HCT116 (cell line): ENCODE results near the gene GABBR2. TPM values are rescaled to one million over a fixed set of nuclear protein-coding genes. Genes with fewer than 3 reads are reported as not detected.

Source experiments
- ATAC-seq: fragments of 200-7000 bp; cut with Tn5 transposase; 2 replicates; pipeline ENCODE4 v1.9.1; 2020; ENCODE audit warnings: mild to moderate bottlenecking, moderate library complexity
- BruUV-seq: library from RNA; stranded (reverse); fragments of 400-500 nt; replicated peaks from 2 replicates; lab custom pipeline; 2021; lab: Mats Ljungman, UMichigan
- CTCF ChIA-PET: fragments of 300-600 bp; sonication (Branson Sonifier 250); formaldehyde crosslinking; loops from one replicate; lab custom pipeline; 2021; ENCODE audit warnings: antibody characterized with exemption; lab: Charles Lee
- POLR2A ChIA-PET: fragments of 300-600, 350-600 bp; sonication (Branson Sonifier 250); formaldehyde crosslinking; loops from one replicate; lab custom pipeline; 2021; ENCODE audit warnings: antibody characterized with exemption; lab: Charles Lee
- RAD21 ChIA-PET, 2 experiments: fragments of 300-600 bp; sonication (Branson Sonifier 250); formaldehyde crosslinking; loops; one replicate each; lab custom pipeline; 2023; ENCODE audit warnings: low total read pairs in 2 of 2; ENCODE audit not compliant: uncharacterized antibody in 2 of 2, unreplicated experiment in 2 of 2, low non-redundant PET in 1 of 2; lab: Charles Lee
- DNase-seq: peaks from one replicate; pipeline ENCODE4 v3.0.0-alpha.2; 2010; ENCODE audit warnings: low read depth, low spot score
- H2AFZ ChIP-seq: fragments of 200-600 bp; shearing (Covaris generic), sonication (generic); 2 replicates; pipeline ENCODE4 v1.6.1; 2017; ENCODE audit warnings: low read depth, mixed run types, mixed read lengths, antibody characterized with exemption, low read length; ENCODE audit not compliant: poor library complexity, severe bottlenecking
- H3K27ac ChIP-seq: 2 replicates; pipeline ENCODE4 v1.5.1; 2012; ENCODE audit warnings: low read depth, low read length
- H3K27me3 ChIP-seq: fragments of 200-600 bp; sonication (generic); 2 replicates; pipeline ENCODE4 v1.6.1; 2016; ENCODE audit warnings: mixed run types, low read length, mixed read lengths; ENCODE audit not compliant: insufficient read depth
- H3K36me3 ChIP-seq, 2 experiments: fragments of 200-500 bp in 1 of 2; fragments of 200-600 bp in 1 of 2; sonication (Bioruptor generic) in 1 of 2; sonication (generic) in 1 of 2; 2 replicates each; pipeline versions ENCODE4 v1.5.1 to v1.6.1; 2014 to 2016; ENCODE audit warnings: low read length in 2 of 2, inconsistent platforms in 1 of 2, mixed read lengths in 1 of 2, mixed run types in 1 of 2; ENCODE audit not compliant: insufficient read depth in 2 of 2, control insufficient read depth in 1 of 2
- H3K4me1 ChIP-seq, 2 experiments: fragments of 200-600 bp in 1 of 2; sonication (generic) in 1 of 2; 2 replicates each; pipeline versions ENCODE4 v1.5.1 to v1.6.1; 2012 to 2017; ENCODE audit warnings: low read length in 2 of 2, inconsistent platforms in 1 of 2, mild to moderate bottlenecking in 1 of 2, mixed read lengths in 1 of 2, mixed run types in 1 of 2, moderate library complexity in 1 of 2; ENCODE audit not compliant: insufficient read depth in 2 of 2, control insufficient read depth in 1 of 2
- H3K4me2 ChIP-seq: fragments of 200-600 bp; sonication (generic); 2 replicates; pipeline ENCODE4 v1.6.1; 2017; ENCODE audit warnings: mixed run types, low read length, mixed read lengths
- H3K4me3 ChIP-seq, 2 experiments: fragments of 200-600 bp in 1 of 2; sonication (generic) in 1 of 2; replicated peaks in 1 of 2; 2 replicates each; pipeline ENCODE4 v1.5.1; 2011 to 2016; ENCODE audit warnings: low read length in 2 of 2, control low read depth in 1 of 2, low read depth in 1 of 2, mild to moderate bottlenecking in 1 of 2, mixed read lengths in 1 of 2, mixed run types in 1 of 2
- H3K79me2 ChIP-seq: fragments of 200-600 bp; sonication (generic); 2 replicates; pipeline ENCODE4 v1.6.1; 2017; ENCODE audit warnings: mild to moderate bottlenecking, mixed run types, low read length, moderate library complexity, mixed read lengths; ENCODE audit not compliant: insufficient read depth
- H3K9ac ChIP-seq: fragments of 200-600 bp; sonication (generic); 2 replicates; pipeline ENCODE4 v1.6.1; 2016; ENCODE audit warnings: low read length, mixed read lengths
- H3K9me2 ChIP-seq: fragments of 200-600 bp; sonication (generic), shearing (Covaris generic); 2 replicates; pipeline ENCODE4 v1.6.1; 2017; ENCODE audit warnings: mixed run types, mild to moderate bottlenecking, moderate library complexity; ENCODE audit not compliant: insufficient read depth
- H3K9me3 ChIP-seq, 2 experiments: fragments of 200-500 bp in 1 of 2; fragments of 200-600 bp in 1 of 2; sonication (Bioruptor generic) in 1 of 2; sonication (generic) in 1 of 2; 2 replicates each; pipeline ENCODE4 v1.6.1; 2014 to 2017; ENCODE audit warnings: low read length in 2 of 2, mixed read lengths in 2 of 2, inconsistent platforms in 1 of 2, low read depth in 1 of 2, mild to moderate bottlenecking in 1 of 2, mixed run types in 1 of 2, moderate library complexity in 1 of 2; ENCODE audit not compliant: control insufficient read depth in 1 of 2, insufficient read depth in 1 of 2
- H4K20me1 ChIP-seq: fragments of 200-600 bp; sonication (generic), shearing (Covaris generic); 2 replicates; pipeline ENCODE4 v1.6.1; 2017; ENCODE audit warnings: mixed run types, mild to moderate bottlenecking, moderate library complexity; ENCODE audit not compliant: insufficient read depth
- EGR1 ChIP-seq: IDR thresholded peaks from 2 replicates; pipeline ENCODE4 v1.6.1; 2012; ENCODE audit warnings: low read depth
- FOSL1 ChIP-seq: IDR thresholded peaks from 2 replicates; pipeline ENCODE4 v1.6.1; 2012; ENCODE audit warnings: low read depth
- JUND ChIP-seq: IDR thresholded peaks from 2 replicates; pipeline ENCODE4 v1.6.1; 2012
- POLR2A ChIP-seq: IDR thresholded peaks from 2 replicates; pipeline ENCODE4 v1.7.0; 2011; ENCODE audit warnings: borderline replicate concordance; ENCODE audit not compliant: insufficient read depth, insufficient read length; ENCODE audit errors: extremely low read depth
- POLR2AphosphoS5 ChIP-seq: IDR thresholded peaks from 2 replicates; pipeline ENCODE4 v1.6.1; 2011; ENCODE audit warnings: mild to moderate bottlenecking, low read depth, low read length, moderate library complexity
- TCF7L2 ChIP-seq: IDR thresholded peaks from 2 replicates; pipeline ENCODE4 v1.7.0; 2011; ENCODE audit warnings: borderline replicate concordance, inconsistent platforms; ENCODE audit not compliant: insufficient read depth, insufficient read length; ENCODE audit errors: extremely low read depth
- YY1 ChIP-seq: IDR thresholded peaks from 2 replicates; pipeline ENCODE4 v1.6.1; 2011; ENCODE audit warnings: low read length, low read depth, moderate library complexity, mild to moderate bottlenecking; ENCODE audit not compliant: insufficient replicate concordance; ENCODE audit errors: extremely low read depth
- ZFX ChIP-seq: fragments of 450-650 bp; IDR thresholded peaks from 2 replicates; pipeline ENCODE4 v1.6.1; 2017
- intact Hi-C: fragments of 100-400 bp; cut with micrococcal nuclease; formaldehyde crosslinking; loops from 2 replicates; pipeline ENCODE4 v1.10.0; 2022
- total RNA-seq: library from RNA; stranded (reverse); gene quantifications from one replicate; pipeline ENCODE4 v1.2.1, GENCODE V29; 2021; ENCODE audit not compliant: unreplicated experiment
- TF ChIP-seq, protein P1 (sequence below): IDR thresholded peaks from 2 replicates; pipeline ENCODE4 v1.6.1; 2012
- TF ChIP-seq, protein P2 (sequence below): IDR thresholded peaks from 2 replicates; pipeline ENCODE4 v1.6.1; 2011; ENCODE audit warnings: mild to moderate bottlenecking, low read length, moderate library complexity; ENCODE audit not compliant: insufficient replicate concordance; ENCODE audit errors: extremely low read depth

Gene GABBR2
- total RNA-seq, 1 experiment from 2014 or later = 0.15 TPM

GRCh38 chr9:98728500-98728899 lies 19.8 kb upstream of the GABBR2 start:
- H3K4me1 ChIP-seq = no peaks in the 10 kb centered on the region
- POLR2A ChIA-PET = no interaction called here
- H3K4me2 ChIP-seq = no peak overlapping the region
- DNase-seq (no peak), ATAC-seq (no peak)
- H3K79me2 ChIP-seq = no peaks in the 10 kb centered on the region
- H2AFZ ChIP-seq = no peak overlapping the region
- CTCF ChIA-PET = no interaction called here
- RAD21 ChIA-PET = no interaction called here
- H3K27me3 ChIP-seq = peaks cover 33% of the 10 kb centered on the region
- H3K9me2 ChIP-seq = no peaks in the 10 kb centered on the region
- no peaks in the 10 kb centered on the region for H3K9me3 ChIP-seq
- no peak overlapping the region for H3K4me3 ChIP-seq
- H3K36me3 ChIP-seq = no peaks in the 10 kb centered on the region
- TF ChIP-seq, protein P1, sequence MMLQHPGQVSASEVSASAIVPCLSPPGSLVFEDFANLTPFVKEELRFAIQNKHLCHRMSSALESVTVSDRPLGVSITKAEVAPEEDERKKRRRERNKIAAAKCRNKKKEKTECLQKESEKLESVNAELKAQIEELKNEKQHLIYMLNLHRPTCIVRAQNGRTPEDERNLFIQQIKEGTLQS = no peak
- TF ChIP-seq EGR1 (no peak), FOSL1 (no peak), ZFX (no peak), POLR2A (no peak), YY1 (no peak), JUND (no peak), TCF7L2 (no peak), POLR2AphosphoS5 (no peak)
- TF ChIP-seq, protein P2, sequence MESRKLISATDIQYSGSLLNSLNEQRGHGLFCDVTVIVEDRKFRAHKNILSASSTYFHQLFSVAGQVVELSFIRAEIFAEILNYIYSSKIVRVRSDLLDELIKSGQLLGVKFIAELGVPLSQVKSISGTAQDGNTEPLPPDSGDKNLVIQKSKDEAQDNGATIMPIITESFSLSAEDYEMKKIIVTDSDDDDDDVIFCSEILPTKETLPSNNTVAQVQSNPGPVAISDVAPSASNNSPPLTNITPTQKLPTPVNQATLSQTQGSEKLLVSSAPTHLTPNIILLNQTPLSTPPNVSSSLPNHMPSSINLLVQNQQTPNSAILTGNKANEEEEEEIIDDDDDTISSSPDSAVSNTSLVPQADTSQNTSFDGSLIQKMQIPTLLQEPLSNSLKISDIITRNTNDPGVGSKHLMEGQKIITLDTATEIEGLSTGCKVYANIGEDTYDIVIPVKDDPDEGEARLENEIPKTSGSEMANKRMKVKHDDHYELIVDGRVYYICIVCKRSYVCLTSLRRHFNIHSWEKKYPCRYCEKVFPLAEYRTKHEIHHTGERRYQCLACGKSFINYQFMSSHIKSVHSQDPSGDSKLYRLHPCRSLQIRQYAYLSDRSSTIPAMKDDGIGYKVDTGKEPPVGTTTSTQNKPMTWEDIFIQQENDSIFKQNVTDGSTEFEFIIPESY = no peak
- no TSS peak for BruUV-seq
- no peaks in the 10 kb centered on the region for H4K20me1 ChIP-seq
- no peak overlapping the region for H3K27ac ChIP-seq
- intact Hi-C loops = no loop called here
- H3K9ac ChIP-seq = no peak overlapping the region
